ENCODE data around the gene ADGRB3.
"Not testable (repeated sequence)": the region's sequence is repeated elsewhere in the genome, so short reads cannot be mapped to it uniquely, and the experiment has no call there.

The ADGRB3 gene

DNA sequence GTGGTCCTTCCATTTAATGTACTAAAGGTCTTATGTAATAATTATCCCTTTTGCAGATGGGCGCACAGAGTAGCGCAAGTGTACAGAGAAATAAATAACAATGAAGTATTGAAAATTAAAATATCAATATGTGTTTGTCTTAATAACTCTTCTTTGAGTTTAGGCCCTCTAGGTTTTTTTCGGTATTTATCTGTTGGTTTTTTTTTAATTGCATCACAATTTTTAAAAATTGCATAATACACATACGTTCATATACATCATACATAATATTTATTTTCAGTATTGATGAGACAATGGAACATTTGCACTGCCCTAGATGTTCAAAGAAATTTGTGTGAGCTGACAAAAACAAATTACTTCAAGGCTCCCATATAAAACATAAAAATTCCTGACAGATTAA lies 15.1 kb downstream of the ADGRB3 start:
- DNase-seq, result no peak

DNA sequence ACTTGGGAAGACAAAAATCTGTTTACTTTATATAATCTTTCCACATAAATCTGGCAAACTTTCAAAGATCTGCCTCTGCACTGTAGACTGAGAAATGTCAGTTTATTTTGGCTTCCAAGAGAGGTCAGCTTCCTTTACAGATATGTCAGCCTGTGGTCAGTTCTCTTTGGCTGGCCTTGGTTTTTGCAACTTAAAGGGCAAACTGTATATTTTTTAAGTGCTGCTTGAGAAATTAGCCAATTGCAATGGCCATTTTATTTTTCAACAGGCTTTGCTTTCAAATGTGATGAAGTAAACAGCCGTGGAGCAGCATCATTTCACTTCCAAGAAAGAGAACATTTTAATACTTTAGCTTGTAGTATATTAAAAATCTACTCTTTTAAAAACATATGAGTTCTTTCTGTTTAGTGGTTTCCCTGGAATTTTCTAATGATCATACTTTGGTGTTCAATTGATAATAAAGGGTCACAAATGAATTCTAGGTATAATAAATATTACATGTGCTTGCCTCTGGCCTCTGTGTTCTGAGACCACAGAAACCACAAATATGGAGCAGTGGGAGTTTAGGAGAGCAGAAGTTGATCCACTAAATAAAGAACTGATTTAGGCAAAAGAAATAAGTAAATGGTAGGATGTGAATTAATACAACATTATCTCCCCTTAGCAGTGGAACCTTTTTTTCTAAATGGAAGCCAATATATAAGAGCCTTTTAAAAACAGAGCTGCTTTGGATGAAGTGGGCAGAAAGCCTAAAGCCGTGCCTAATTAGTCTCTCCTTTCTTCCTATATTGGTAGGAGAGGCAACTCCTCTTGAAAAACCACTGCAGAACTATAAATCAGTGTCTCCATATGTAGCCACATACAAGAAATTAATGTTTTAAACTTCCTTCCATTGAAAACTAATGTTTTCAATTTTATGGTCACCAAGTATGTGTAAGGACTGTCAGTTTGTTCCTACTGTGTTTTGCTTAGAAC lies 16.2 kb downstream of the ADGRB3 start:
- no peak for DNase-seq

DNA sequence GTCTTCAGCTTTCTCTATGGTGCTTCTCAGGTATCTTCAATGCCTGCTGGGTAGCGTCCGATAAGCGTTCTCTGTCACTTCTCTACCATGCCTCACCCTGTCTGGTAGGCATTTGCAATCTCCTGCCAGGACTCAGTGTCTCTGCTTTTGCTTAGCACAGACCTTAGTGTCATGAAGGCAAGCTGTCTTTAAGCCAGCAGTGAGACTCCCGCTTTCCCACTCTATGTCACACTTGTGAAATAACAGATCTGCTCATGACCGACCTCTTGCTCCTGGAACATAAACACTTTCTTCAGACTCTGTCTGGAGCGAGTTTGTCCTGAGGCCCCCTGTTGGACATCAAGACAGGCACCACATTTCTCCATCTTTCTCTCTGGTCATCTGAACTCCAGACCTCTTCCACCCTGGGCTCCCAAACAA lies 17.0 kb downstream of the ADGRB3 start:
- no peak for DNase-seq

DNA sequence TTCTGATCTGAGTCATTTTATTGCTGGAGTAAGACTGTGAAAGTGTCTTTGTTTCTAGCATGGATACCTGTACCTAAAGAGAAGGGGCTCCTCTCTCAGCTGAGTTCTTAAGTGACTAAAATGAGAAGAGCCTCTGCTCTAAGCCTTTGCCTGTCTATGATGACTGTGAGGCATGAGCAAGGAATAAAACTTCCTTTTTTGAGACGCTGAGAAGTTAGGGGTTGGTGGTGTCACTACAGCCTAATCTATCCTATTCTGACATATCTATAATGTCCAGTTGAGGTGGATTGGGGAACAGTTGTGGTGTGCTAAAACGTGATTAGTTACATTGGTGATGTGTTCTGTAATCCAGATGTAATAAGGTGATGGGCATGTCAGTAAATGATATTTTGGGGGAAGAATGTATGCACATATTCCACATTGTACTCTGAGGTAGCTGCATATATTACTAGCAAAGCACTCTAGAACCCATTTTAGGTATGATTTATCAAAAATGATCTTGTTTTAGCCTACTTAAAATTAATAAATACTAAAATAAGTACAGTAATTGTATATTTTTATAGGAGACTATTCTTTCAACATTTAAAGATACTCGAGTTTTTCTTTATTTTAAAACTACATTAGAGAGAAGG lies 18.1 kb downstream of the ADGRB3 start:
- DNase-seq, result no peak

DNA sequence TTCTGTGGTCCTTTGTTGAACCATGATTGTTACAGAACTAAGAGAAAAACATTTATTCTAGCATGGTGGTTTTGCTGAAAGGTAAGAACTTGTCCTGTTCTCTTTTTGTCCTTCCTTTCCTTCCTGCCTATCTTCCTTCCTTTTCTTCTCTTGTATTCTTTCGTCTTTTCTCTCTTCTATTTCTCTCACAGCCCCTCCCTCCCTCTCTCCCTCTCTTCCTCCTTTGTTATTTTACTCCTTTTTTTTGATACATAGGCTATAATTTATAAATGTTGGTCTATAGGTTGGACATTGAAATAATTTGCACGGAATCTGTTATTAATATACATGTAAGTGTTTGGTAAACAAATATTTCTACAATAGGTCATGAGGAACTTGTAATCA lies 18.6 kb downstream of the ADGRB3 start:
- no peak for DNase-seq

DNA sequence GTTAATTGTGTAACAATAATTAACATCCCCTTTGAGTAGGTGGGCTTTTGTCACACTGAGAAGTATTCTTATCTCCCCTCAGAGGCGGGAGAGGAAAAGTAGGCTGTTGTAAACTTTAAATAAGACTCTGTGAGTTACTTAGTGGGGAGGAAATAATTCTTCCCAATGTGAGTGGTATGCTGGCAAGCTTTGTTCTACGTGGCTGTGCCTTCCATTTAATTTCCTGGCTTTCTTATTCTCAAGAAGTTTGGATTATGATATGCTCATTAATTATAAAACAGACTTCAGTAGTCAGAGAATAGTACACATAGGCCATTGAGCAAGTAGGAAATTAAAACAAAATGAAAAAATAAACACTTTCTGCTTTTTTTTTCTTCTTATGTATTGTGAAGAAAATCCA lies 19.1 kb downstream of the ADGRB3 start:
- DNase-seq, result no peak

DNA sequence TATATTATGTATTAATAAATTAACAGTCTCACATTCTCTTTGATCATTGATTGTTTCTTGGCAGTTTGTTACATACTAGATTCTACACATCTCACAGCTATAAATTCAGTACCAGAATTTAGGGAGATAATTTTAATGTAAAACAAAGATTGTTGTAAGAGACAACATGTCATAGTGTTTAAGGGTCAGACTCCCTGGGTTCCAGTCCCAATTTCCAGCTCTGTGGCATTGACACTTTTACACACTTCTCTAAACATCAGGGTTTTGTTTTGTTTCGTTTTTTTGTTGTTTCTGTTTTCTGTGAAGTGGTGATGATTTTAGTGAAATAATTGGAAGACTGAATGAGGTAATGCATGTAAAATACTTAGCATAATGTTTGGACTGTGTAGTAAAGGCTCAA lies 19.9 kb downstream of the ADGRB3 start:
- DNase-seq, result no peak

DNA sequence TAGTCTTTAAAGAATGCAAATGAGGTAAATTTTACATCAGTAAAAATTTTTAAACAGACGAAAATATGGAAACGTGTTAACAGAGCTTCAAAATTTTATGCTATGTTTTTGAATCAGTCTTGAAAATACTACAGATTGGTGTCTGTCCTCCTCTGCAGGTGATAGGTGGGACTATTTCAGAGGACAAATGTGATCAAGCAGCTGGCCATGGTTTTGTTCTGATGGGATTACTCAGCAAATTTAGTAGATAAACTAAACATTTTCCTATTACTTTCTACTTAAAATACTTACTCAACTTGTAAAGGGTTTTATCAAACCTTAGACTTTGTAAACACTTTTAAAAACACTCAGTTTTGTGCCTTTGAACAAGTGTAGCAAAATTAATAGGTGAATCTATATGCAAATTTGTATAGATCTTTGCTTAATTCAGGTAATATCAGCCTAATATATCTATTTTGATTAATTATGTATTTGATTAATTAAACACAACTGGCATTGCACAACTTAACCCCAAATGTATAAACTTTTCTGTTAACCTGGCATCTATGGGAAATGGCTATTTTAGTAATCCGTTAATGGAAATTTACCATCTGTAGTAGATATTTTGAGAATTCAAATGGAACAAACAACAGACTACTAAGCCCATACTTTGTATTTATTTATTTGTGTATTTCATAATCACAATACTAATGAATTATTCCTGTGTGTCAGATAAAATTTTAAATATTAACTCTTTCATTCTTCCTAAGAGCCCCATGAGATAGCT lies 22.5 kb downstream of the ADGRB3 start:
- DNase-seq, result no peak

DNA sequence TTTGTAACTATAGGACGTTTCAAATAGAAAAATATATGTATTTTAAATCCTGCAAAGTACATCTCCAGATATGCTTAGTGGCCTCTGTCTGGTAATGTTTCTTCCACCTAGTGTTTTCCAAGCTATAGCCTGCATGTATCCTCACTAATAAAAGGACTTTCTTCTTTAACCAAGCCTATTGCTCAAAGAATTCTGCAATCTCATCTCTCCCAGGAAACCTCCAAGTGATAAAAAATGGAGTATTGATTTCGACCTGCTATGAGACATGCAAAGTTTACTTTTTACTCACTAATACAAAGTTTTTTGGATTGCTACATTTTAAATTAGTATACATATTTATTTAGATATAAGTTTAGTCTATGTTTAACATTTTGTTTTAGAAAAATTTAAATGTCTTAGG lies 23.3 kb downstream of the ADGRB3 start:
- DNase-seq, result no peak

DNA sequence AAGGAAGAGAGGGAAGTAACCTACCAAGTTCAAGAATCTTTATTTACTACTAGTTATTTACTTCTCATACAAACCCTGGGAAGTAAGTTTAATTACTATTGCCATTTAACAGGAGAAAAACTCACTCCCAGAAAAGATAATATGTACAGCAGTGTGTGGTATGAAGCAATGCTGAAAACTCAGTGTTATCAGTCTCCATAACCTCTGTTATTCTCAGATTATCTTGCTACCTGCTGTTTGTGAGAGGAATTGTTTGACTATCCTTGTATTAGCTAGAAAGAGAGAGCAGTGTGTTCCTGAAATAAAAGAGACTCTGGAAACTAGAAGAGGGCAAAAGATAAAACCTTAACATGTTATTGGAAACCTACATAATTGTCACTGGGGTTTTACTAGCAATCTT lies 38.2 kb downstream of the ADGRB3 start:
- no peak for DNase-seq

DNA sequence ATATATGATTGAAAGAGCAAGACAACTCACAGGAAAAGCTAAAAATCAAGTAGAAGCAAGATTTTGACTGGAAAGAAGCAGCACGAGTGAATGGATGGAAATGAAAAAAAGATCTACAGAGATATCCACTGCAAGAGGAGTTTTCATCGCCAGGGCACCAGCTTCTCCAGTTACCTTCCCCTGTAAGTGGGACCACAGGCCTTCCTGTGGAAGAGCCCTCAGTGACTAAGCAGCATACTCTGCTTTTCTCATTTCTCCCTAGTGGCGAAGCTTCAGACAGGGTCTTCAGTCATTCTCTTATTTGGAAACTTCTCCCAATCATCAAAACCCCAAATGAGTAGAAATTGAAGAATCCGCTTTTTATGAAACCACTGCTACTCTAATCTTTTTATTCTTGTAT lies 40.5 kb downstream of the ADGRB3 start:
- no peak for DNase-seq

DNA sequence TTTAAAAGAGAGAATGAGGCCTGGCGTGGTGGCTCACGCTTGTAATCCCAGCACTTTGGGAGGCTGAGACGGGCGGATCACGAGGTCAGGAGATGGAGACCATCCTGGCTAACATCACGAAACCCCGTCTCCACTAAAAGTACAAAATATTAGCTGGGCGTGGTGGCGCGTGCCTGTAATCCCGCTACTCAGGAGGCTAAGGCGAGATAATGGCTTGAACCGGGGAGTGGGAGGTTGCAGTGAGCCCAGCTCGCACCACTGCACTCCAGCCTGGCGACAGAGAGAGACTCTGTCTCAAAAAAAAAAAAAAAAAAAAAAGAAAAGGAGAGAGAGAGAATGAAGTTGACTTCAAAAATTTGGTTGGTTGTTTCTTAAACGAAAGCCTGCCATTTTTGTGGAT lies 41.0 kb downstream of the ADGRB3 start:
- DNase-seq, result not testable (repeated sequence)

DNA sequence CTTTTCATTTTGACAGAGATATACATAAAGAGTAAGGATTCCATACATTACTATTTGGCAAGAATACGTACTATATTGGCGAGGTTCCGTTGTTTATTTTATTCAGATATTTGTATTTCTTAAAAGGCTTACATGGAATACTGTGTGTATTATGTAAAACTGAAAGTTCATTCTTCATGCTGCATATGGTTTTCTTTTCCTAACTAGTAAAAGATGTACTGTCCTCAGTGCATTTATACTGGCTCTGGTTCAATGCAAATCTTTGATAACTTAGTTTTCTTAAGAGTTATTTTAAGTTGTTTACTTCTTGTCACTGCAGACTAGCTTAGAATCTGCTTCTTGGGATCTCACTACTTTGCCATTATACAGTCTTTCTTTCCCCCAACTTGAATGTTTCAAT lies 42.0 kb downstream of the ADGRB3 start:
- DNase-seq, result no peak

DNA sequence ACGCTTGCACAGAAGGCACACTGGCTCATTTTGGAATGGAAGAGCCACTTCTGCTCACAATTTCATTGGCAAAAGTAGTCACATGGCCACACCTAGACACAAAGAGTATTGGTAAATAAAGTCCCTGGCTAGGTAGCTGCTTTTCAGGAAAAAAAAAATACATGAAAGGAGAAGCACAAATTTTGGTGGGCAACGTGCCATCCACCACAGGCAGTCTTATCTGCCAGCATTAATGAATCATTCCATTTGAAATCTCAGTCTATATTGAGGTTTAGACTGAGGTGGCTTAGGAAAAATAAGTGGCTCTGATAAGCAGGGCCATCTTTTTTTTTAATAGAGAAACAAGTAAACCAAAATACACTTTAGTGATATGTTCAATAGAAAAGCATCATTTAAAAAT lies 44.3 kb downstream of the ADGRB3 start:
- no peak for DNase-seq

DNA sequence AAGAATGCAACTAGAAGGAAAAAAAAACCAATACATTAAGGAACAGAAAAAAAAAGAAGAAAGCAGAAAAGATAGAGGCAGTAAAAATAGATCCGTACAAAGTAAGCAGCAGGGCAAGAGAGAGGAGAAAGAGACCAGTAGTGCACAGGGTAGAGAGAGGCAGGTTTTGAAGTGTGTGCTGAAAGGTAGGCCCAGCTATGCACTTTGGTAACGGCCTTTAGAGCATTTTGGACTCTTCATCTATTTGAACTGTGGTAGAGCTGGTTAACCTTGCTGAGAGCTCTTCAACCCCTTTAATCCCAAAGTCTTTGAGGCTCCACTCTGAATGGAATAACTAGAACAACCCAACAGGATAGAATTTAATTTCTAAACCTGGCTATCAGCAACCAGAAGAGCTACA lies 45.2 kb downstream of the ADGRB3 start:
- no peak for DNase-seq

DNA sequence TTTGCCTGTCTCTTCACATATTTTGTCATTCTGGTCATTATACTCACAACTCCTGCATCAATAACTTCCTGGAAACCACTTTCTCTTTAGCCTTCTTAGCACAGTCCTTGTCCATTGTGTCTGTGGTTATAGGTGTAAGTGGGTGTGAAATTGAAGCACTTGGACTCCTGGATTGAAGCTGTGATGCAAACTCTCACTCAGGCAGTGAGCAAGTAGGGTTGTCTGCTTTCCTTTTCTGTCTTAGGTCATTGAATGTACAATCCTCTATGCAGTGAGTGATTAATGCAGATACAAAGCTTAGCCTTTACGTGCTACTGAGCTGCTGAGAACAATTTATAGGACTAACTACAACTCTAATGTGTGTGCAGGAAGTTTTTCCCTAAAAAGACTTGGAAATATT lies 54.8 kb downstream of the ADGRB3 start:
- DNase-seq, result no peak

DNA sequence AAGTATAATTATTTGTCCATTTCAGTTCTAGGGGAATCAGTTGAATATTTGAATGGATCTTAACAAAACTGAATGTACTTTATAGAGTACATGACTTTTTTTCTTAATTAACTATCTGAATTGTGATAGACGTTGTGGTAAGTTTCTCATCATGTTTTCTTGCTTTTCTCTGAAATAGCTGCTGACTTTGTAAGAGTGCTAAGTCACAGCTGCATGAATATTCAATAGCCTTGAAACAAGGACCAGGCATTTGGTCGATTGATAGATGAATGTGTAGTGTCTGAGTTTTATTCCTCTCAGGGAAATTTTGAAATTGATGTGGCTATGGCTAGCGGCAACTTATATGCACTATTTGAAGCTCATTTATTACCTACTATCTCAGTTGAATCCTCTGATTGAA lies 56.0 kb downstream of the ADGRB3 start:
- no peak for DNase-seq

DNA sequence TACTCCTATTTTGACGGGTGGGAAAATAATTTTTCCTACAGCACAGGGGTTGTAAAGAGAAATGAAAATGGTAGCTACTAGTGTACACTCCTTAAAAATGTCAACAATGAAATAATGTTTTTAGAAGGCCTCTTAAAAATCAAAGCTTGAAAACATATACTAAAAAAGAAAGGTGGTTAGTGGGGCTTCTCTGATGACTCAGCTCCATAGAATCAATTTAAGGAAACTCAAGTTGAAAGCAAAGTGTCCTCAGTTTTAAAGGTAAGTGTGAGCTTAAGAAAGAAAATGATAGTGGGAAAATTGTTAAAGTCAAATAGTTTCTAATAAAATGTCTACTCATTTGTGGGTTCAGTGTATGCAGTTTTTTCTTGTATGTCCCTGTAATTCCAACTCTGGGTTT lies 58.2 kb downstream of the ADGRB3 start:
- no peak for DNase-seq

DNA sequence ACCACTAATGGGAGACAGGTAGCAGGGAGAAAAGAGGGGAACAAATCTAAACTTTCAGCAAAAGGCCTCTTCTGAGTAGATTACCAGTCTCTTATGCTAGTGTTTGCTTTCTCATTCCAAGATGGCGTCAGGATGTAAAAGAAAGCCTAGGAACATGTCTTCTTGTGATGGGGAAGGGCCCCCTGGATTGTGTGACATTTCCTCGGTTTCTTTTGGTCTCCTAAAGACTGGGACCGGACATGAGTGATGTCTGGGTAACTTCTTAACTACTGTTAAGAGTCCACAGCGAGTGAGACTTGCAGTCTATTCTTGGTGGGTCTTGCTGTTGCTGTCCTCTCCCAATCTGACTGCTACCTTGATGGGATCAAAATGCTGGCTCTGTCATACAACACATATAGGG lies 60.3 kb downstream of the ADGRB3 start:
- DNase-seq, result no peak

DNA sequence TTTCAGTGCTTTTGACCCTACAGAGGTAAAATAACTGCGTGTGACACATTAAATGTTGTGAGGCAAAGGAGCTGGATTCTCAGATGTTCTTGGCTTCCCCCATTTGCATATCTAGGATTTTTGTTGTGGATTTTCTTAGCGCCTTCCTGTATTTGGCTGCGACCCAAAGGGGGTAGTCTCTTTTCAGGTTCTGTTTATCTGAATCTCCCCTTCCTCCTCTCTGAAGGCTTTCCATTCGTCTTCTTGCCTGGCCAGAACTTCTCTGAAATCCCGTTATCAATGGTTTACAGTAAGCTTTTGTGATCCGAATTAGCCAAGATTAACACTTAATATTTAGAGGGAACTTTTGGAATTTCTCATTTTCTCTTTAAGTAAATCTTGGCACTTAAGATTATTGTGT lies 60.8 kb downstream of the ADGRB3 start:
- DNase-seq, result no peak

DNA sequence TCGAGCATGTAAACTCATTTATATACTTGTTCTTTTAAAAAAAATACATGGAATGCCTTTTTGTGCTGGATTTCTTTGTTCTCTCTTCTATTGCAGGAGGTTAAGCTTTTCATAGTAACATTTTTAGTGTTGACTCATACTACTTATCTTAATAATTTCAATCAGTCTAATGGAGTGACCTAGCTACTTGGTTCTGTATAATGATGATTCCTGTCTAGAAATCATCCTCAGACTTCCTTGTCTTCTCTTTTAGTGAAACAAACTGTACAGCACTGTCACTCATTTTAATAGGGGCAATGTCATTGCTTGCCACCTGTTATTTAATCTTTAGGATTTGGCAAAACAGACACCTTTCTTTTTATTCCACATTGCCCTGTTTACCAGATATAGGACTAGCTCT lies 62.3 kb downstream of the ADGRB3 start:
- DNase-seq, result no peak

DNA sequence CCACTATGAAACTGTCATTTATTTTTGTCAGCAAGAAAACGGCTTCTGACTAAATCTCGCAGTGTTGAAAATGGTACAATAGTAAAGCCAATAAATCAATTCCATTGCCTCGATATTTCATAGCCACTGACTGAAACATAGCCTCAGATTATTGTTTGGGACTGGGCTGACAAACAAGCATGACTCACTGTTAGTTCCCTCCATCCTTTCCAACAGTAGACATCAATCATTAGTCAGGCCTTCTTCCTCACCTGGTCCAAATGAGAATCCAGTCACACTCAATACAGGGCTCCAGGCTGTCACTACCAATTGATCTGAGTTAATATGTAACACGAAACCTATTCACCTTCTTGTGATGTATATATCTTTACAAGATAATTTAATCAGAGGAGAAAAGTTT lies 66.1 kb downstream of the ADGRB3 start:
- DNase-seq, result no peak

DNA sequence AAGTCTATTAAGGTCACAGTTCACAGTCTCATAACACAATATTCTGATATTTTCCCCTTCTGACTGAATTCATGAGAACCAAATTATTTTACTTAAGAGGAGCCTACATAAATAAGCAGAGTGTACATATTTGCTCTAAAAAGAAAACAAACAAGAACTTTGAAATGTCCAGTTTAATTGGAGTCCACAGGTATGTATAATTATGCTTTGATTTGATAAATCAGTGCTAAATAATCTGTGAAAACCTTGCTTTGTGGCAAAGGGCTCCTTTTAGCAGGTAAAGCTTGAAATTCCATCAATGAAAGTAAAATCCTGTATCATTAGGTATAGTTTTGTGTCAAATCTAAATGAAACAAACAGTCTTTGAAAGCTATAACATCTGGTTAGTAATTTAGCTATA lies 69.4 kb downstream of the ADGRB3 start:
- no peak for DNase-seq

DNA sequence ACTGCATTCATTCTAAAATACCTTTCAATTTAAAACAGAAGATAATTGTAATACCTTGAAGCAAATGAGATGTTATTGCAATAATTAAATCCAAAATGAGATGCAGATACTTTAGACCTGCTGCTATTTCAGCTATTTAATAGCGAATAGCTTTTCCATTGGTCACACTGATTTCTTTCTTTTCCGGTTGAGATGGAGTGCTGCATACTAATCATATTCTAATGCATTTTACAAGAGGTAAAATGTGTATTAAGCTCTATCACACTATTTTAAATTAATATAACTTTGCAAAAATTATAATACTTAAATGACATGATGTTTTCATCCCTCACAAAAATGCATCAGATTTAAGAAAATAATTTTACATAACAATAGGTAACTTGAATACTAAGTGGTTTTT lies 74.0 kb downstream of the ADGRB3 start:
- no peak for DNase-seq
